IPS DF 4.7 (cell line): Measurements from ENCODE around the gene CT45A8.
"Not testable (repeated sequence)": the region's sequence is repeated elsewhere in the genome, so short reads cannot be mapped to it uniquely, and the experiment has no call there.

Experiments used
- DNase-seq: peaks from one replicate; pipeline ENCODE4 v3.0.0-alpha.2; 2013; ENCODE audit warnings: low spot score; ENCODE audit errors: extremely low read depth

The CT45A8 gene

GRCh38 chrX:135854438-135854837 is at the start of gene CT45A8:
Gene CT45A8 (minus strand): TSS chrX:135854538. CDS start chrX:135850783, 3,755 bp downstream.
- not testable (repeated sequence) for DNase-seq

- no peak for DNase-seq
Measured at GRCh38 chrX:135893294-135893817, 39.0 kb upstream of the CT45A8 start, which contains the start of the genes CT45A10 and SAGE1. Gene CT45A10 (minus strand): TSS chrX:135893444. CDS start chrX:135885344, 8,100 bp downstream. Gene SAGE1 (plus strand): TSS chrX:135893716. CDS start chrX:135896243, 2,527 bp downstream.

GRCh38 chrX:135892781-135893180 is 38.4 kb upstream of the CT45A8 start:
- DNase-seq, result no peak

- DNase-seq, result no peak
Measured at GRCh38 chrX:135890087-135890585, 35.8 kb upstream of the CT45A8 start.

GRCh38 chrX:135888976-135889375 is 34.6 kb upstream of the CT45A8 start:
- not testable (repeated sequence) for DNase-seq

- DNase-seq, result not testable (repeated sequence)
Measured at GRCh38 chrX:135888230-135888629, 33.9 kb upstream of the CT45A8 start.

- not testable (repeated sequence) for DNase-seq
Measured at GRCh38 chrX:135882741-135883140, 28.4 kb upstream of the CT45A8 start.

GRCh38 chrX:135871712-135872111 is 17.4 kb upstream of the CT45A8 start, which contains the start of gene CT45A9:
Gene CT45A9 (minus strand): TSS chrX:135871812. CDS start chrX:135868061, 3,751 bp downstream.
- DNase-seq, result not testable (repeated sequence)

GRCh38 chrX:135837180-135837579 is 17.2 kb downstream of the CT45A8 start, which contains the start of gene CT45A7:
Gene CT45A7 (minus strand): TSS chrX:135837280. CDS start chrX:135833533, 3,747 bp downstream.
- DNase-seq, result not testable (repeated sequence)

- DNase-seq, result not testable (repeated sequence)
Measured at GRCh38 chrX:135819912-135820311, 34.4 kb downstream of the CT45A8 start, which contains the start of gene CT45A2. Gene CT45A2 (minus strand): TSS chrX:135820012. CDS start chrX:135816265, 3,747 bp downstream.

- DNase-seq, result not testable (repeated sequence)
Measured at GRCh38 chrX:135802687-135803086, 51.7 kb downstream of the CT45A8 start, which contains the start of gene CT45A6. Gene CT45A6 (minus strand): TSS chrX:135802787. CDS start chrX:135798993, 3,794 bp downstream.
